Measurements from ENCODE around the gene S100A4.

GRCh38 chr1:153540394-153541361 is 4.9 kb downstream of the S100A4 start, which contains the start of gene S100A5:
- no peak for TF ChIP-seq CTCF (IDR thresholded peaks at IDR 0.05; ENCODE audit: insufficient read depth, low read length)
- no peak for TF ChIP-seq REST (IDR thresholded peaks at IDR 0.05; ENCODE audit: insufficient replicate concordance, low read depth)
- no peak for TF ChIP-seq POLR2AphosphoS5 (IDR thresholded peaks at IDR 0.05; ENCODE audit: low read depth)
